NCI-H524 (cell line): ENCODE data around the gene CDYL.

Experiments used
- DNase-seq, 2 experiments: peaks; one replicate each; lab custom pipeline; 2025; lab: John Stamatoyannopoulos, UW

The CDYL gene

DNA sequence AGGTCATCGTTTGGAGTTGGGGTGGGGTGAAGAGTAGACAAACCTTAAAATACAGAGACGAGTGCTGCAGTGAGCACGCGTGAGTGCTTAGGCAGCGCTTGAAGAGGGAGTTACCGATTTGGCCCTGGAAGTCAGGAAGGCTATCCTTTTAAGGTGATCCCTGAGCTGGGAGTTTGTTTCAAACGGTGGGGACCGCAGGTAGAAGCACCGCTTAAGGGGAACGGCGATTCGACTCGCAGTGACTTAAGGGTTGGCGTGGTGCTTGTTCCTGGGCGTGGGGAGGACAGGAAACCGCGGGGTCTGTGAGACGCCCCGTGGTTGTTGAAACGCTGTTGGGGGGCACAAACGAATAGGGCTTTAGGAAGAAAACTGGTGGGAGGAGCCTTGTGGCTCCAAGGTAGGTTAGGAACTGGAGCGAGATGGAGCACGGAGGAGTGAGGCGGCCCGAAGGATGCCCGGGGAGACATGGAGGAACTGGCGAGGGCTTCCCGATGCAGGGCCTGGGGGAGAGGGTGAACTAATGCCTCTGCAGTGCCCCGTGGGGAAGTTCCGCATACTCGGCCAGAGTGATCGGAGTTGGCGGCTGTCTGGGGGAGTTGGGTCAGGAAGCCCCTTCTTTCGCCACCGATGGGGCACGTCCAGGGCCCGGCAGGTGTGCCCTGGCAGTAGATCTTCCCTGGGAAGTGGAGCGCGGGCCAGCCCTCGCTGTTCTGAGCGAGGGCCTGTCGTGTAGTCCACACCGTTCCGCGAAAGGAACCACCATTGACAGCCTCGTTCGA is 1.3 kb upstream of the CDYL start:
- peak in 1 of 2 experiments; percentile 40 for DNase-seq

- peak; percentile 69 to 77 for DNase-seq
These were observed 592 bp upstream of the CDYL start for GRCh38 chr6:4775494-4776130.

- DNase-seq: peak in 1 of 2 experiments; percentile 63
These were observed 539 bp downstream of the CDYL start for GRCh38 chr6:4776493-4777393.

GRCh38 chr6:4777394-4777935 is 1.3 kb downstream of the CDYL start:
- DNase-seq: peak in 1 of 2 experiments; percentile 20

GRCh38 chr6:4778086-4778485 is 1.9 kb downstream of the CDYL start:
- DNase-seq: no peak

GRCh38 chr6:4780360-4780812 is 4.2 kb downstream of the CDYL start:
- DNase-seq: no peak

- no peak for DNase-seq
These were observed 5.2 kb downstream of the CDYL start for GRCh38 chr6:4781426-4781825.

GRCh38 chr6:4781967-4782575 is 5.9 kb downstream of the CDYL start:
- DNase-seq: no peak

DNA sequence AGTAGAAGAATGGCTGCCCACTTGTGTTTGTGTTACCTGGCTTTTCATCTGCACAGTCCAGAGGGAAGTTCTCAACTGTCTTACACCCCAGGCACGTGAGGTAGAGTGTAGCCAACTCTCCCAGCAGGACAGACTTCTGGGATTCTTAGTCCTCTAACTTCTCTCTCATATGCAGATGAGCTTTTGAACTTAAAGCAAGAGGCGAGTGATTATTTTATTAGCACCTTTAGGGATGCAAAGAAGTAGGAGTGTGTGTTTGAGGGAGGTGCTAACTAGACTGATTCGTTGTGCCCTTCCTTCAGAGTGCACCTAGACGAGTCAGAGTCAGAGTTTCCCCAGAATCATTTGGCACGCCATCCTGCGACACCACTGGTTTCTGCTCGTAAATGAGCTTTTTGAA is 10.8 kb downstream of the CDYL start:
- no peak for DNase-seq

DNA sequence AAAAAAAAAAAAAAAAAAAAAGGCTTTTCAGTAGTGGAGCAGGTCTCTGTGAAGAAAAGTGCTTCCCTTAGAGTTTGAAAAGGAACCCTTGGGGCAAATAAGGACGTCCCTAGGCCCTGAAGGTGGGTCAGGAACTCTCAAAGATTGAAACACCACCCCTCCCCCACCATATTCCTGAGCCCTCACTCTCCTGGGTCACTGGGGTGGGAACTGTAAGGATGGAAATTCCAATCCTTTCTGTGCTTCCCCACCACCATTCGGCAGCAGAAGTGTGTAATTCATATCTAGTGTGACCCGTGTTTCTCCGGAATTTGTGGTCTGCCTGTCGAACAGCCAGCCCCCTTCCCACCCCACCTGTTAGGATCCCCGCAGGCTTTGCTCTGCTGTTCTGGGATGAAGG is 12.3 kb downstream of the CDYL start:
- DNase-seq: no peak

DNA sequence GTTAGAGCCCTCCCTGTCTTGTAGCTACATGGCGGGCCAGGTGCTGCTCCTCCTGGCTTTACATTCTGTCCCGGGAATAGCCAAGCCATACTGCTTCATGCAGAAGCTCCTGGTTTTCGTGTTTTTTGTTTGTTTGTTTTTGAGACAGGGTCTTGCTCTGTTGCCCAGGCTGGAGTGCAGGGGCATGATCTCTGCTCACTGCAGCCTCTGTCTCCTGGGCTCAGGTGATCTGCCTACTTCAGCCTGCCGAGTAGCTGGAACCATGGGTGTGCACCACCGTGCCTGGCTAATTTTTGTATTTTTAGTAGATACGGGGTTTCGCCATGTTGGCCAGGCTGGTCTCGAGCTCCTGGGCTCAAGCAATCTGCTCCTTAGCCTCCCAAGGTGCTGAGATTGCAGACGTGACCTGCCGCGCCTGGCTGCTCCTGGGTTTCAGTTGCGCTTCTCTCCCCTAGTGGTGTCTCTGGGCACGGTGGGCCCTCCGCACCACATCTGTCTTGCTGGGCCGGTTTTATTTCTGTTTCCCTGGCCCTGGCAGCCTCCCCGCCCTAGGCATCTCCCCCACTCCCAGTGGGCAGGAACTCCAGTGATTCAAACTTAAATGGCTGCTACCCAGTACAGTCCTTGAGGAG is 12.9 kb downstream of the CDYL start:
- DNase-seq: no peak

GRCh38 chr6:4790158-4790899 is 14.1 kb downstream of the CDYL start:
- DNase-seq: no peak

DNA sequence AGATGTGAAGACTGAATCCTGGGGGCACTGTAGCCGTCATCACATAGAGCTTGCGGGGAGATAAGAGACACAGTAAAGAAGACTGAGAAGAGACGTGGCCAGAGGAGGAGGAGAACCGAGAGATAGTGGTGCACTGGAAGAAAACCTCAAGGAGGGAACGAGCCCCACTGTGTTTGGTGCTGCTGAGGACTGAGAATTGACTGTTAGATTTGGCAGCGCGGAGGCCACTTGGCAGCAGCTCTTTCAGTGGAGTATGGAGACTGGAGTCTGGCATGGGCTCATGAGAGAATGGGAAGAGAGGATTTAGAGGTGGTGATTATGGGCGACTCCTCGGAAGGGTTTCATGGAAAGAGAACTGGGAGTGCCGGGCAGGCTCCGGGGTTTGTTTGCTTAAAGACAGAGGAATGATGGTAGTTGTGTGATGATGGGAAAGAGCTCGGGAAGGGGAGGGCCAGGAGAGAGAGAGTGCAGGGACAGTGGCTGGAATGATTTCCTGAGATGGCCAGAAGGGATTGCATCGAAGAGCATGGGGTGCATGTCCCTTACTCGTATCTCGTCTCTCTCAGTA is 18.0 kb downstream of the CDYL start:
- DNase-seq: no peak

DNA sequence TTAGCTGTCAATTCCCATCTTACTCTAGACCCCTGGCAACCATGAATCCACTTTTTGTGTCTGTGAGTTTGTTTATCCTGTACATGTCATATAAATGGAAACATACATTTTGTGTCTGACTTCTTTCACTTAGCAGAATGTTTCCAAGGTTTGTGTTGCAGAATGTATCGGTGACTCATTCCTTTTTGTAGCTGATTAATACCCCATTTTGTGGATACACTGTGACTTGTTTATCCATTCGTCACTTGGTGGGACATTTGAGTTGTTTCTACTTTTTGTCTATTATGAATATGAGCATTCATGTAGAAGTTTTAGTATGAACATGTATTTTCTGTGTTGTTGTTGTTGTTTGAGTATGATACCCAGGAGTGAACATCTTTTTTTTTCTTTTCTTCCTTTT is 21.4 kb downstream of the CDYL start:
- DNase-seq: no peak

GRCh38 chr6:4799912-4800311 is 23.7 kb downstream of the CDYL start:
- no peak for DNase-seq

DNA sequence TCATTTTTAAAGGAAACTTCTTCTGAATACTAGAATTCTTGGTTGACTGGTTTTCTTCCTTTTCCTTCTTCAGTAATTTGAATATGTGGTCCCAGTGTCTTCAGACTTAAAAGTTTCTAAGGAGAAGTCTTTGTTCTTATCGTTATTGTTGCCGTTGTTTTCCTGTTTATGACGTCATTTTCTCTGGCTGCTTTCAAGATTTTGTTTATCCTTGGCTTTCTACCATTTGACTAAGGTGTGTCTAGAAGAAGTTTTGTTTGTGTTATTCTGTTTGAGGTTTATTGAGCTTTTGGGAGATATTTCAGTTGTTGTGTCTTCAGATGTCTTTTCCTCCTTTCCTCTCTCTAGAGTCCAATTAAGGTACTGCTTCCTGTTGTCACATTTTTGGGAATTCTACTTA is 24.5 kb downstream of the CDYL start:
- no peak for DNase-seq

DNA sequence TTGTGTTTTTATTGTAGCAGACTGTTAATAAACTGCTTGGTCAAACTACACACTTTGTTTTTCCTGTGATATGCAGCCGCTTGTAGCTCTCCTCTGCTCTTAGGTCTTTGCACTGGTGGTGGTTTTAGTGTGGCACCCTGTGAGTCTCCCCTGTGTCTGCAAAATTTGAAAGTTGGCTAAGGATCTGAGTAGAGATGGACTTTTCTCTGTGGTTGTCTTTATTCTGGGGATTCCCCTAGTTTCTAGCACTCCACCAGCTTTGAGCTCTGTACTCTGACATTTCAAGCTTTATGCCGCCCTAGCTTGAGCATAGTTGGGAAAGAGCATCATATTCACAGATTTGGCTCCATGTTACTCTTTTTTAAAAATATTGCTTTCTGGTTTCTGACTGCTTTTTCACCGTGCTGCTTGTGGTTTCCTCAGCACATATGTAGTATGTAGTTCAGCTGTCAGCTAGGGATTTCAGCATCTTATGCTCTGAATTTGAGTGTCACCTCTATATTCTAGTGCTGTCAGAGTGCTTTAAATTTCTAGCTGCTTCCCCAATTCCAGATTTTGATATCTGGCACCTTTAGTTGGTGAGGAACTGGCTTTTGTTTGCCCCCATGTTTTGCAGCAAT is 25.4 kb downstream of the CDYL start:
- no peak for DNase-seq

- no peak for DNase-seq
These were observed 26.2 kb downstream of the CDYL start for GRCh38 chr6:4802312-4802935.

DNA sequence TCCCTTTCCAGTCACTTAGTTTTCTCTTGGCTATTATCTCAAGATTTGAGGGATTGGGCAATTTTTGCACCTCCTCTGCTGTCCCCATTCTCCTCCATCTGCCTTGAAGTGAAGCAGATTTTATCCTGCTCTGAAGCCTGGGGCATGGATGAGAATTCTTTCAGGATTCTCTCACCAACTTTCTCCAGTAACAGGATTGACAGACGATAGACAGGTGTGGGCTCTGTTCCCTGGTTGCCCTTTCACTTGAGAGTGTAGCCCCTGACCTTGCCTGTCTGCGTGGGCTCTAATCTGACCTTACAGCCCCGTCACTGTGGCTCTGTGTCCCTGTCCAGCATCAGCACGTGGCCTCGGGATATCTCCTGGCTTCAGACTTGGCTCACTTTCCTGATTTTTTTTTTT is 27.1 kb downstream of the CDYL start:
- DNase-seq: no peak
